GM12874 (cell line): ENCODE measurements around the gene TGFA.

Experiments used
- CTCF ChIP-seq: IDR thresholded peaks from 2 replicates; pipeline ENCODE4 v1.5.1; 2011; ENCODE audit warnings: low read depth, mild to moderate bottlenecking, control low read depth, low read length, moderate library complexity; ENCODE audit not compliant: insufficient read depth

The TGFA gene

GRCh38 chr2:70461414-70461813 lies 92.2 kb downstream of the TGFA start:
- no peak for TF ChIP-seq CTCF

GRCh38 chr2:70460333-70460732 lies 93.3 kb downstream of the TGFA start:
- no peak for TF ChIP-seq CTCF

GRCh38 chr2:70458661-70459060 lies 95.0 kb downstream of the TGFA start:
- TF ChIP-seq CTCF: no peak

GRCh38 chr2:70456585-70457495 lies 96.8 kb downstream of the TGFA start:
- no peak for TF ChIP-seq CTCF

GRCh38 chr2:70454936-70455544 lies 98.6 kb downstream of the TGFA start:
- TF ChIP-seq CTCF: no peak

GRCh38 chr2:70450641-70451250 lies 102.9 kb downstream of the TGFA start:
- TF ChIP-seq CTCF: no peak

- no peak for TF ChIP-seq CTCF
Observed at GRCh38 chr2:70448041-70448440, 105.6 kb downstream of the TGFA start.
